ENCODE results near the gene CD3E. TPM values are rescaled to one million over a fixed set of nuclear protein-coding genes. Genes with fewer than 3 reads are reported as not detected.

The CD3E gene
- total and polyA plus RNA-seq, 2 of the 8 experiments (the other 6 are each of a cell fraction or from before 2014, with no cell fraction given) = not detected

DNA sequence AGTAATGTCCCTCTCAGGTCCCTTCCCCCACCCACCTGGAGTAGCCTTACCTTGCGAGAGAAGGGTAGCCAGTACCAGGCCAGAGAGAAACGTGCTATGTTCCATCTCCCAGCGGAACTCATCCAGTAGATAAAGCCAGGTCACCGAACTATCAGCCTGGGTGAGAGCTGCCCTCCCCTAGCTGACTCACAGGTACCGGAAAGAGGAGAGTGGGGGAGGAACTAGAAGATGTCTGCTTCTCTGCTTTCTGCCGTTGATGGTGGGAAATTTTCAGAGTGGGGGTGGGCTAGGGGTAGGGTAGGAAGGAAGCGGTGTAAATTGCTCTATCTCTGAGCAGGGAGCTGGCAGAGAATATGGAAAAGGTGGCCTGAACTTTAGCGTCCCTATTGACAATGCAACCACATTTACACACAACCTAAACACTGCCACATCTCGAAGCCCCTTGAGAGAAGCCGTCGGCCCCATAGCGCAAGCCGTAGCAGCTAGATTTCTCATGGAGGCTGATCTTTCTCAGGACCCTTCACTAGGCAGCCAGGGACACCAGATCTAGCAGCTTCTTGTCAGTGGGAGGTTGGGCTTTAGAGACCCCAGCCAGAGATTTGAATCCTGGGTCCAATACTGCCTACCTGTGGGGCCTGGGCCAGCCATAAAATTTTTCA lies 38.1 kb downstream of the CD3E start, which contains the start of gene CD3D (continued):
- no peak for TF ChIP-seq SP1 (IDR thresholded peaks at IDR 0.05; ENCODE audit: low read depth, low read length)

All from H1 (cell line).